ENCODE results near the gene KIRREL3.

KIRREL3 gene

DNA sequence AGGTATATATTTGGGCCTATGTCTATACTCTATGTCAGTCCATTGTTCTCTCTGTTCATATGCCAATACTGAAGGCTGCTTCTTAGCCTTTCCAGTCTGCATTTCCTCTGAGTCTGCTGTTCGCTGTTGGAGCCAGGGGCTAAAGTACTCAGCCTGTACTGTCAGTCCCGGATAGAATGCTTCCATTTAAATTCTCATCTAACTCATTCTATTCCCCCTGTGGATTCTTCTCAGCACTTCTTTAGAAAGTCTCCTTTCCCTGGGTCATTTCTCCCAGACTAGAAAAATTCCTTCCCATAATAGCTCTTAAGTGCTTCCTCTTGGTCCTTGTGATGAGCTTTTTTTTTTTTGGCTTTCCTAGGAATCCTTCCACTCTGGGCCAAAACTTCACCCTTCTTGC, 293.1 kb downstream of the KIRREL3 start:
- no peak for DNase-seq (ENCODE audit: low spot score)

DNA sequence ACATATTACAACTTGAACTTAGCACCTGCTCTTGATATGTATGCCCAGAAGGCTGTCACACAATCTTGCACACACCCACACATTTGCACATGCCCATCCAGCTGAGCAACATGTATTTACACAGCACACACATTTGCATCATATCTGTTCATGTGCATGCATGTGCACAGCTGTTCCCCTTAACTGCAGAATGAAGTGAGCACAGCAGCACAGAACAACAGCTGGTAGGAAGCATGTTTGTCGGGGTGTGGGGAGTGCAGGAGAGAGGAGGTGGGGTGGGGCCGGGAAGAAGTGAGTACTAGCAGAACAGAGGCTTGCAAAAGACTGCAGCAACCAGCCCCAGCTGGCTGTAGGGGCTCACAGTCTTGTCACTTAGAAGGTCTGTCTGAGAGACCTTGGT, 296.5 kb downstream of the KIRREL3 start:
- no peak for DNase-seq (ENCODE audit: low spot score)

DNA sequence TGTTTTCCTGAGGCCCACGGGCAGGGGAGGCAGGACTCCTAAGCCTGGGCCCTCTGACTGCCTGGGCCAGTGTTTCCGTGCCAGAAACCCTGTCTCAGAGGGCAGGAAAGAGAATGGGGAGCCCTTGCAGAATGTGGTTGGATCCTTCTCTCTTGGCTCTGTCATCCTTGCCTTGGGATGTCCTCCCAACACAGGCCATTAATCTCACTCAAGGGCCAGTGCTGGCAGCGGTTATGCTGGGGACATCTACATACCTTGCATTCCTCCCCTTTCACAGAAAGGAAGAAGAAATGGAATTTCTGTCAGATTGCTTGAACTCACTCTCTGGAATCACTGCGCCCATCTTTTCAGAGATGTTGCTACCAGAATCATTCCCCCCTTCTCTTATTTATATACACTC, 296.9 kb downstream of the KIRREL3 start:
- no peak for DNase-seq (ENCODE audit: low spot score)

DNA sequence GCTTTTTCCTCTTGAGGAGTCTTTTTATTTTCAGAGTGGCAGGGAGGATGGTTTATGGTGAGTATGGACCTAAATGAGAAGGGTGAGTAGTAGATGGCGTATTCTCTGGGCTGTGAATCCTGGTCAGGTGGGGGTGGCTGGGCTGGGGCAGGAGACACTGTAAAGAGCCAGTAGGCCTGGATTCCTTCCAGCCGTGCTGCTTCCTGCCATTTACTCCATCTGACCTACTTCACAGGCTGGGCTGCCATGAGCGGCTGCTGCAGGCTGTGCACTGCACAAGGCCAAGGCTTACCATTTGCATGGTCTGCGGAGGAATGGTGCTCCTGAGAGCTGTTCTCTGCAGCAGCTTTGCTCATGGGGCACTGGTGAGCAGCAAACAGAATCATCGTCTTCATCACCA, 297.6 kb downstream of the KIRREL3 start:
- DNase-seq (ENCODE audit: low spot score): no peak

DNA sequence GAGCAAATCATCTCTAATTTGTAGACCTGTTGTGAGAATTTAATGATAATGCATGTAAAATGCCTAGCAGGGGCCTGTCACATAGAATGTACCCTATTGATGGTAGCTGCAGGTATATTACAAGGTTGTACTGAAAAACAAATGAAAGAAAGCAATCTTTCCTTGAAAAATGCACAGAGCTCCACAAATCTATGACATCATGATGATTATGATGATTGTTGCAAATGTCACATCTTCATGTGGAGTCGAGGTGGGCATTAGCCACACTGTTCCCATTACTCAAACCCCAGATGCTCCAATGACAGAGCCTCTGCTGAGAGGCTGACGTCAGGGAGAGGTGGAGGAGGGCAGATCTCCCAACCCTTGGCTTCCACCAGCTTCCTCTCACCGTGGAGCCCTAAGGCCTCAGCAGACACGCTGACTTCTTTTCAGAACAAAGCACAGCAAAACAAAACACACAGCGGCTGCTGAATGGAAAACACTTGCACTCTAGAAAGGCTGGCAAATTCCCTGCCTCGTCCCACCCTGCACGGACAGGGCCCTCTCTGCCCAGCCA, 298.3 kb downstream of the KIRREL3 start:
- no peak for DNase-seq (ENCODE audit: low spot score)

DNA sequence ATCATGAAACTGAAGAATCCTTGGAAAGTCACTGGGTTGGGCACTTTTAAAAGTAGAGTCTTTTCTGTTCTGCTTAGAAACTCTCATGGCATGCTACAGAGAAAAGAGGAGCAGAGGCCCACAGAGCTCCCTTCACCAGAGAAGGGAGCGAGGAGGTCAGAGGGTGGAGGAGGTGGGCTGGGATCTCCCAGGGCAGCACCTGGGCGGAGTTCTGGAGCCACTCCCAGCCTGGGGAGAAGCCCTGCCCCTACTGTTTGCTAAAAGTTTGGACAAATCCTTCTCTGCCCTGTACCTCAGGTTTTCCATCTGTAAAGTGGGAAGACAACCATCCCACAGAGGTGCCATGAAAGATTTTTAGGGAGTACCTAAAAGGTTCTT, 299.1 kb downstream of the KIRREL3 start:
- no peak for DNase-seq (ENCODE audit: low spot score)

DNA sequence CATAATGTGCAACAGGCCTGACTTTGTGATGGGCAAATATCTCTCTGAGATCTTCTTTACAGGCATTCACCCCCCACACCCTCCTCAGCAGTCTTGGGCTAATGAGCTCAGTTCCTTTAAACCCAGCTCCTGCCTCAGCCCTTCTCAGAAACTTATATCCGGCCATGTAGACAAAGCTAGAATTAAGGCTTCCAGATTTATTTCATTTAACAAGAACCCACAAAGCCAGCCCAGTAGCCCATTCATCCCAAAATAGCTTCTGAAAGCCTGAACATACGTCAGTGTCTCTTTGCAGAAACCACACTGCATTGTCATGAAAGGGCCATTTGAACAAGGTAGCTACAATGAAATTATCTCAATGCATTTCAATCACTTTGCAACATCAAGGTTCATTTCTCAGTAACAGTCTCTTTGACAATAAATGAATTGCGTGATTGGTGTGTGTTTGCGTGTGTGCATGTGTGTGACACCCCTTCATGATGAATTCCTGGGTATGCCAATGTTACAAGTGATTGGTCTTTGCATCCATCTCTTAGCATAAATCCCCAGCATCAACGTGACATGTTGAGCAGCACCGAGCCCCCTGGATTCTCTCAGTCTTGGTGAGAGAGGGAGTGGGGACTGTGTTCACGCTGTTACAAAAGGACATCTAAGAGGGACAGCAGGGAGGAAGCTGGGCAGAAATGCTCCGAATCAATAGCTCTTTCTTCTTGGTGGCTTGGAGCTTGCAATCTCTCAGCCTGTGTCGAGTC, 299.6 kb downstream of the KIRREL3 start:
- no peak for DNase-seq (ENCODE audit: low spot score)

DNA sequence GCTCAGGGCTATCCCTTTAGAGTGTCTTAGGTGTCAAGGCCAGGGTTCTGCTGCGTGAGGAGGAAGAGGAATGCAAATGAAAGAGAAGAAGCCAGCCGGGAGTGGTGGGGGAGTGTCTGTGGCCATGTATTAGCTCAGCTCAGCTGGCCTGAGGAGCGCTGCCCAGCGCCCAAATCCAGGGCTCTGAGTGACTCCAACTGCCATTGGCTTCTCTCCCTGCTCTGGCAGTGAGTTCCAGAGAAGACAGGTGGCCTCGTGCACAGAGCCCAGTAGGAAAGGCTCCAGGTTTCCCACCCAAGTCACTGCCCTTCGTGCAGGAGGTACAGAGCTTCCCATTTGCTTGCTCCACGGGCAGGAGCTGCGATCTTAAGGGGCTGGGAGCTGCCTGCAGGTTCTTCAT, 302.0 kb downstream of the KIRREL3 start:
- DNase-seq (ENCODE audit: low spot score): no peak

DNA sequence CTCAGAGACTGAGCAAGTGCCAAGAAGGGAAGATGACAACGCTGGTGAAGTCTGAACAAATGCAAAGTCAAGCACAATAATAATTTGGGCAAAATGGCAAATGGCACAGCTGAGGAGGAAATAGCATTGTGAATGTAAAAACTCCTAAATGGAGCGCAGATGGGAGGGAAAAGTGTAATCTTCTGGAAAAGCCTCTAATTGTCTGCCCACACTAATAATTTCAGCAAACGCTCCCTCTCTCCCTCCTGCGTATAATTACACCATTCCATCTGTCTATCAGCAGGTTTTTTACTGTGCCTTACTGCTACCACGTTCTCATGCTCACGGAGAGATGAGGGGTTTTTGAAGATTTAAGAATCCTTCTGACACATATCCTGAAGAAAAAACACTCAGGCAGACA, 302.6 kb downstream of the KIRREL3 start:
- DNase-seq (ENCODE audit: low spot score): no peak

DNA sequence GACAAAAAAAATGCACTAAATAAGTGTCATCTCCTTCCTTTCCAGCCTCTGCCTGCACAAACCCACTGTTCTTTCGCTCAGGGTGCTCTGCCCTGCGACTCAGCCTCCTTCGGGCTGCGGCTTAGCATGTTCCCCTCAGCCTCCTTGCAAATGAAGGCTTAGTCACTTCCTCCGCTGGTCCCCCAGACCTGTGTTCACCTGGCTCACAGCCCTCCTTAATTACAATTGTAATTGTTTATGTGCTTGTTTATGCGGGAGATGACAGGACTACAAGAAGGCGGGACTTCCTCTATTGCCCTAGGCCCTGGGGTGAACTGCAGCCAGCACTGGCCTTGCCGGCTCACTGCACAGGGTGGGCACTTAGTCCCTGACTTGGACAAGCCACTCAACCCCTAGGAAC, 303.6 kb downstream of the KIRREL3 start:
- DNase-seq (ENCODE audit: low spot score): no peak

DNA sequence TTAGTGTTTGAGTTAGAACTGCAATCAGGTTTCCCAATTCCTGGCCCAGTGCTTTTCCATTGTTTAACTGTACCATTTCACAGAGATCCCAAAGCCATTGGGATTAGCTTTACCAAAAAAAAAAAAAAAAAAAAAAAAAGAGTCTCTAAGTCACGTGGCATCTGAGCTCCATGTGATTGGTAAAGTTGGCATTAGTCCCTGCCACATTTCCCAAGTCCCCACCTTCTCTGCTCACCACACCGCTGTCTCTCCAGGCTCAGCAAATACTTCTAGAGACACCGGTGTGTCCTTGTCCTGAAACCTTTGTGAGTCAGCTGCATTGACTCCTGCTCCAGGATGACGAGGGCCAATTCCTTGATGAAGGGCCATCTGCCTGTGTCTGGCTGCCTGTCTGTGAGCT, 305.3 kb downstream of the KIRREL3 start:
- DNase-seq (ENCODE audit: low spot score): no peak

DNA sequence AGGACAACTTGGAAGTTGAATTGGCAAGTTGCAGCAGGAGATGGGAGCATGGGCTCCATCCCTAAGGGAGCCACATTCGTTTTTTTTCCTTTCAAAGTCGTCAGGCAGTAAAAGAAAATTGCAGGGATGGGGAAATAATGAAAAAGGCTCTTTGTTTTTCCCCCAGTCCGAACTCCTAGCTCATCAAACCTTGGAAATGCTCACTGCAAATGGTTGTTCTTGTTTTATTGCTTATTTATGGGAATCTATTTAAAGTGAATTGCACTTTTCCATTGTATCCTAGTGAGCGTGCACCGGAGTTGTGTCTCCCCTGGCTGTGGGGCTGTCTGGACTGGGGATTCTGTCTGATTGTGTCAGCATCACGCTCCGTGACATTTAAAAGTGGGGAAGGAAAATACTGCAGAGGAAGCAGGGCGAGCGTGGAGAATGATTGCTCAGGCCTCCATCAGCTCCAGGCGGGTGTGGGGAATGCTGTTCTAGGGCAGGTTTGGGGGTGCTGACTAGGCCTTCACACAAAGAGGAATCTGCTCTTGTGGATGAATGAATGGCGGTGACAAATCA, 306.4 kb downstream of the KIRREL3 start:
- DNase-seq (ENCODE audit: low spot score): no peak

DNA sequence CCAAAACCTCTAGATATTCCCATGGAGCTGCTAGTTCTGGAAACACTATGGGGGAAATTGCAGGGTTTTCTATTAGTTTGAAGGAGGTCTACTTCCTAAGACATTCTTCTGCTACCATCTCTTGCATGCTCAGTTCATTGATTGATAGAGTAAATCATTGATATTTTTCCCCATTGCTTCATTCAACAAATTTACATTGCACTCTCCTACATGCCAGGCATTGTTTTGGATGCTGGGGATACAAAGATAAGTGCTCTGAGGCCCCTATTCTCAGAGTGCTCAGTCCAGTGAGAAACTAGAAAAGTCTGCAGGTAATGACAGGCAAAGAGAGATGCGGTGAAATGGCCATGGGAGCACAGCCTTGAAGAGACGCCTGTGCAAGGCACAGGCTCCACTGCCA, 313.1 kb downstream of the KIRREL3 start:
- DNase-seq (ENCODE audit: low spot score): no peak

DNA sequence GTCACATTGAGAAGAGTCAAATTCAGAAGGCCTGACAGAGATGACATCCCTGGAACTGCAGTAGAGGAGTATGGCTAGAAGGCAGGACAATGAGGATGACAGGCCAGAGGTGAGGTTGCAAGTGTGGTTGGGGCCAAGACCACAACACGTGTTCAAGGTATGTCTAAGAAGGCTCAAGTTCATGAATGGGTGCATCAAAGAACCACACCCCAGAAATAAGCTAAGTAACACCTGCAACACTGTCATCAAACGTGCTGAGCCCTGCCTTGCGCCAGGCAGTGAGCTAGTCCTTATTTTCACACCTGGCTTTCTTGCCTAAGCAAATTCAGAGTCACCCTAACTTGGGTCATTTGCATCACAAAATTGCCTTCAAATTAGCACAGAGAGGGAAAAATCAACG, 313.6 kb downstream of the KIRREL3 start:
- no peak for DNase-seq (ENCODE audit: low spot score)

DNA sequence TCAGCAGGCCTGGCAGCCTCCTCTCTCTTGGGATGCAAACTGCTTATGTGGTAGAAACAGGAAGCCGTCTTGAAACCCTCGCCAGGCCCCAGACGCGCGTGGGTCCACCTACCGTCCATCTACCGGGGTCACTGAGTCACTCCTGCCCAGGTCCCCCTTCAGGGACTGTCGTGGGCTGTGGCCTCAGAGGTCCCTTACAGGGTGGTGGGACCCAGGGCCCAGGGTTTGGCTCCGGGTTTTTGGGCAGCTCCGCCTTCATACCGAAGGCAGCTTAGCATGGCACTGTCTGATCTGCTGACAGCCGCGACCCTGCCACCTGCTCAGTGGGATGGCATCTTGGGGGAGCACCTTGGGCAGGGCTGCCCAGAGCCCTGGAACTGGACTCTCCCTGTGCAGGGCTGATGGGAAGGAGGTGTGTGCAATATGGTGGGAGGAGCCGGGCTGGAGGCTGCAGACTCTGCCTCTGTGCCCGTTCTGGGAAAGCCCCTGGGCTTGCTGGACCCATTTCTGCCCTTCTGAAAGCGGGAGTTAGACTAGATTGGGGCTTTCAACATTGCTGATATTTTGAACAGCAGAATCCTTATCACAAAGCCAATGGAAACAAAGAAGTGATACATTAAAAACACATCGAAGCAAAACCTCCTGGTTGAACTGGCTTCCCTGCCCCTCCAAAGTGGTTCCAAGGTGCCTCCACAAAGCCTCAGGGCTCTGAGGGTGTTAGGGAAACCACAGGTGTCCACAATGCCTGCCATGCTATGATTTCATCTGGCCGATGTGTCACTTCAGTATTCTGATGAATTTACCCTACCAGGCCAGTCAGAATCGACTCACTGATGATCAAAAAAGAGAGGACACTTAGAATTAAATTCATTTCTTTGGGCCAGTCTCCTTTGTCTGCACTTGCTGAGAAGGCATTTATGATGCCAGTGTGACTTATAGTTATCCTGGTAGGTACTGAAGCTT, 316.5 kb downstream of the KIRREL3 start:
- no peak for DNase-seq (ENCODE audit: low spot score)

DNA sequence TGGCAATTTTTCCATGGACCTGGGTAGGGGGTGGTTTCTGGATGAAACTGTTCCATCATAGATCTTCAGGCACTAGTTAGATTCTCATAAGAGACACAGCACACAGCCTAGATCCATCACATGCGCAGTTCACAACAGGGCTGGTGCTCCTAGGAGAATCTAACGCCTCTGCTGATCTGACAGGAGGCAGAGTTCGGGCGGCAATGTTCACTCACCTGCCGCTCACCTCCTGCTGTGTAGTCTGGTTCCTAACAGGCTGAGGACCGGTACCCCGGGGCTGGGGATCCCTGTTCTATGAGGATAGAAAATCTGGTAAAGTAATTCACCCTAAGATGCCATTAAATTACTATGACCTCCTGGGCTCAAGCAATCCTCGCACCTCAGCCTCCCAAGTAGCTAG, 318.0 kb downstream of the KIRREL3 start:
- DNase-seq (ENCODE audit: low spot score): no peak

DNA sequence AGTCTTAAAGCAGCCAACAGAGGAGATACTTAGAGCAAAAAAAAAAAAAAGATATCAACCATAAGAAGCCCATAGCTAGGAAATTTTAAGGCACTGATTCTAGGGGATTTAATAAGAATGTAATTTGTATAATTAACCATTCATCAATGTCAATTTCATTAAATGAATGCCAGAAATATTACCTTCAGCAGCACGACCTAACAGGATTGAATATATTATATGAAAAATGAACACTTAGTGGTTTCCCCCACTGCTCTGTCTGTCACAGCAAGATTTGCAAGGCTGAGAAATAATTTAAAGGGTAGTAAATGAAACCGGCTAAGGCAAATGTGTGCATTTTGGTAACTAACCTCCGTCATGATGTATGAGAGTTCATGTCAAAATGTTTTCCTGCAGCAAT, 319.9 kb downstream of the KIRREL3 start:
- no peak for DNase-seq (ENCODE audit: low spot score)

DNA sequence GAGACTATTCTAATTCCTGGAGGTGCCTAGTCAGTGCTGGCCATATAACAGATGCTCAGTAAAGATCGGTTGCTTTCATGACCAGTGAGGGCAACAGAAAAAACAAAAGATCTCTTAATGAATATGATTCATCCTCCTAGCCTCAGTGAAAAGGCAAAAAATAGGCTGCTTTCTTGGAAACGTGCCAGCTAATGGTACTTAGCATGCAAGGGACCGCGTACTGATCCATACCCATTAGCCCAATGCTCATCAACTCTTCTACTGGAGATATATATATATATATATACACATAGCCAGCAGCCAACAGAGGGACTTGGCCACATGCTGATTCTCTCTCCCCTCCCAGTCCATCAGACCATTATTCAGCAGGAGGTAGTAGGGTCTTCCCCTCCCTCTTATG, 320.4 kb downstream of the KIRREL3 start:
- DNase-seq (ENCODE audit: low spot score): no peak

DNA sequence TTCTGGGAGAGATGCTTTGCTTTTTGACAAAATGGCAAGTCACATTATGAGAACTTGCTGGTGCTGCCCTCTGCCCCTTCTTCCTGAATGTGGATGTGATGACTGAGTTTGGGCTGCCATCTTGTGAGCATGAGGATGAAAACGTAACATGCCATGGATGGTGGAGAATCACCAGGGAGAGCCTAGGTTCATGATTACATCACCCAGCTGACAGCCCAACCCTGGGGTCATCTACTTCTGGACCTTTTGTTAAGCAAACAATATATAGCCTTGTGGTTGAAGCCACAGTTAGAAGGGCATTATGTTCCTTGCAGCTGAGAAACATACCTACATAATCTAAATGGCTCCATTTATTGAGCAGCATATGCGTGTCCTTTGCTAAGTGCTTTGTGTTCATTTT, 321.5 kb downstream of the KIRREL3 start:
- DNase-seq (ENCODE audit: low spot score): no peak

DNA sequence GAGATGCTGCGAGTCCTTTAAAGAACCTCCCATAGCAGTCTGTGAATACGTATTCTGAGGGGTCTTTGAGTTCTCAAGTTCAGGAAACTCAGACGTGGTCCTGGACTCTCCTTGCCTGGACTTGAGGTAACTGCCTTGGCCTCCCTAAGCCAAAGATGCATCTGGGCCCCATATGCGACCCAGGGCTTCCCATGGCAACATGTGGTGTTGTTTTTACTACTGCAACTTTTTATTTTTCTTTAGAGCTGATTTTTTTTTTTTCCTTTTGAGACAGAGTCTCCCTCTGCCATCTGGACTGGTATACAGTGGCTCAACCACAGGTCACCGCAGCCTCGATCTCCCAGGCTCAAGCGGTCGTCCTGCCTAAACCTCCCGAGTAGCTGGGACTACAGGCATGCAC, 324.0 kb downstream of the KIRREL3 start:
- DNase-seq (ENCODE audit: low spot score): no peak

DNA sequence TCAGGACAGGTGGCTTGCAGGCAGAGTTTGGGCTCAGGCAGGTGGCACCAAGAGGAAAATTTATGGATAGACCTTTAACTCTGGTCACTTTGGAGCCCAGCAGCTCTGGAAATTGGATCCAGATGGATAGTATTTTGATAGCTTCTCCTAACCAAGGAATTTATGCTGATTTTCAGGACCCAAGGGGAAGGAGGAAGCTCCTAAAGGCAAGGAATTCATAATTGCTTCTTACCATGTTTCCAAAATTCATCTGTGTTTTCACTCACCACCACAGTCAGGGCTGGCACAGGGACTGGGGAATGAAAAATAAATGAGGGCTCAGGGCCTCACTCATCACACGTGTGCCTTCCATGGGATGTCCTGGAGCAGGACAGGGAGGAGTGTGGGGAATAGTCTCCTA, 327.3 kb downstream of the KIRREL3 start:
- DNase-seq (ENCODE audit: low spot score): no peak

DNA sequence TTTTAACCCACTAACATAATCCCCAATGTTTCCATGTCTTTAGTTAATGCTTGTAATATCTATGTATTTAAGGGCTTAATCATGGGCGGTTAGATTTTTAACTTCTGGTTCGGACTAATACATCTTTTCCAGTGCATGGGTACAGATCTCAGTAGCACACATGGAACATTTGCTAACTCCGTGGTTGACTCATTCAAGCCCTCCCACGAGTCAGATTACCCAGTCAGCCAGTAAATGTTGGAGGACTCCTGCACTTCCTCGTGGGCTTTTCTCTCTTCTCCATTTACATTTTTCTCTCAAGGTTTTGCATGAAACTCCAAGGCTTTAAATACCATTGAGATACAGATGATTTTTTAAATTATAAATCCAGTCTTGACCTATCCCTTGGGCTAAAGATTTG, 331.2 kb downstream of the KIRREL3 start:
- DNase-seq (ENCODE audit: low spot score): no peak

DNA sequence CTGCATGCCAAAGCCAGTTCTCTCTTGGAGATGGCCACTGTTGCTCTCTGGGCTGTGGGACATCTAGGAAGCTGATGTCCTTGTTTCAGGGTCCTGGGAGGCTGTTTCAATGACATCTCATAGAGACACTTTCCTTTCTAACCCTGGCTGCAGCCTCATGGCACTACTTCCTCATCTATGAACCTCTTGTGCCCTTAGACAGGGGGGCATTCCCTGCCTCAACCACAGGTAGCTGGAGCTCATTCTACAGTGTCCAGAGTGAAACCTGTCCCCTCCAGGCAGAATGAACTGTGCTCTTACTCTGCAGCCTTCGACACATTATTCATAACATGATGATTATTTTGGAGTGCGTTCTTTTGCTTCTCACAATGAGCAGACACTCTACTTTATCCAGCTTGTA, 335.9 kb downstream of the KIRREL3 start:
- no peak for DNase-seq (ENCODE audit: low spot score)
